Activated CD8-positive, alpha-beta memory T cell treated with anti-CD3 and anti-CD28 coated beads, Interleukin-2, amount 50 U/mL, for 4 hours (primary cell): Measurements from ENCODE around the gene FGD6.
"Not testable (repeated sequence)": the region's sequence is repeated elsewhere in the genome, so short reads cannot be mapped to it uniquely, and the experiment has no call there.

ENCODE experiments used
- DNase-seq: peaks from one replicate; pipeline ENCODE4 v3.0.0-alpha.2; 2020

Gene FGD6

DNA sequence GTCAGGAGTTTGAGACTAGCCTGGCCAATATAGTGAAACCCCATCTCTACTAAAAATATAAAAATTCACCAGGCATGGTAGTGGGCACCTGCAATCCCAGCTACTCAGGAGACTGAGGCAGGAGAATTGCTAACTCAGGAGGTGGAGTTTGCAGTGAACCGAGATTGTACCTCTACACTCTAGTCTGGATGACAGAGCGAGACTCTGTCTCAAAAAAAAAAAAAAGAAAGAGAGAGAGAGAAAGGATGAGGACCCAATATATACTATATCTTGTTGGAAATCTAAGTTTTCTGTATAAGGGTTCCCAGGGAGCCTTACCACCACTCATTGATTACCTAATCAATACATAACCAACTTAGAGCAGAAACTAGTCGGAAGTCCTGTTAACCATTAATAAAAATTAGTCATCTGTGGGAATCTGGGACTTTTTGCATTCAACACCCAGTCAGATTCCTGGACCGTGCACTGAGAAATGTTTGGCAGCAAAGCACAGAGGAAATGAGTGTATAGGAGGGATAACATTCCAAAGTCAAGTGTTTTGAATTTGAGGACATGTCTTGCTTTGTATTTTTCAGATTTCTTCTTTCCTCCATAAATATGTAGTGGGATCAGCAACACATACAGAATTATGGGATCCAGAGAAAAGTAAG, 99.0 kb downstream of the FGD6 start:
- no peak for DNase-seq

GRCh38 chr12:95117178-95117599, 100.1 kb downstream of the FGD6 start:
- peak; percentile 57 for DNase-seq

- no peak for DNase-seq
These were observed 100.5 kb downstream of the FGD6 start for GRCh38 chr12:95116773-95117172.

DNA sequence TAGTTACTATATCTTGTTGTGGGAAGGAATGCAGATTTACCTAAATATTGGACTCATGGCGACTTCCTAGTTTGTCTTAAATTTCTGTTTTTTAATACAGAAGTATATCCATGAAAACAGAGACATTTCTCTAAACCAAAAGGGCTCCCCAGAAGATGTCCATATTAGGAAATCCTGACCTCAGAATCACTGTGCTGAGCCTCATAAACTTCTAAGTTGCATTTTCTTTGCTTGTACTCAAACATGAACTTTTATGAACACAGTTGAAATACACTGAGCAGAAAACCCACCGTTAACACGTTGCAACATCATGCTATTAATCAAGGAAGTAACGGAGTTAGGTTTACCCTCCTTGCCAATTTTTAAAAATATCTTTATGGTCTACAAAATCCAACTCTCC, 100.9 kb downstream of the FGD6 start:
- no peak for DNase-seq

DNA sequence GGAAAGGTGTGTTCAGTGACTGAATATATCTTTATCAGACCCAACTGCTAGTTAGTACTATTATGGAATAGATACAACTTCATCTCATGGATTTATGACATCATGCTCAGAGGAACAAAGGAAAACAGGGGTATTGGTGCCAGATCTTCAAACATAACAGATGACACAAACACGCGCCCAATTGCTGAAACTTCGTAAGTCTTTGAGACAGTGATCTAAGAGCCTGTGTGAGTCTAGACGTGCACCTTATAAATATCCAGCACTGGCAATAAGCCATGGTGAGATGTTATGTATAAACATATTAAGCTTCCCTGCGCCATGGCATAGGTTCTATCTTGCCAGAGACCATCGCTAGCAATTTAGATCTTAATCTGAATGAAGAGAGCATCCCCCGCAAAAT, 101.6 kb downstream of the FGD6 start:
- DNase-seq: no peak

DNA sequence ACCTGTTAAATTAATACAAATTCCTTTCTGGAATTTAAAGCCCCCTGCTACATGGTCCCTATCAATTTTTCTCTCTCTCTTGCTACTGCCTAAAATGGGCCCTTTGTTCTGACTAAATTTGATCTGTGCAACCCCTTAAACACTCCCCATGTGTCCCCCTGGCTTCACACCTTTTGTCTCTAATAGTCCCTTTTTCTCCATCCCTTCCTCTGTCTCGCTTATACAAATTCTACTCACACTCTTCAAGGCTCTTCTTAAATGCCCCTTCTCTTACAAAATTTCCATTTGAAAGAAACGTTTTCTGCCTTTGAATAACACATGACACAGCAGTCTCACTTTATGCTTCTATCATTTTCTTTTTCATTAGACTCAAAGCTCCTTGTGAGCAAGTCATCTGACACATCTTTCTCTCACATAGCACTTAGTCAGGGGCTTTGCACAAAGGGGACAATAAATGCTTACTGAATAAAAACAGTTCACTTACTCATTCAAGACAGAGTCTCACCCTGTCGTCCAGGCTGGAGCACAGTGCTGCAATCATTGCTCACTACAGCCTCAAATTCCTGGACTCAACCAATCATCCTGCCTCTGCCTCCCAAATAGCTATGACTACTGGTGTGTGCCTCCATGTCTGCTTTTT, 102.4 kb downstream of the FGD6 start:
- no peak for DNase-seq

DNA sequence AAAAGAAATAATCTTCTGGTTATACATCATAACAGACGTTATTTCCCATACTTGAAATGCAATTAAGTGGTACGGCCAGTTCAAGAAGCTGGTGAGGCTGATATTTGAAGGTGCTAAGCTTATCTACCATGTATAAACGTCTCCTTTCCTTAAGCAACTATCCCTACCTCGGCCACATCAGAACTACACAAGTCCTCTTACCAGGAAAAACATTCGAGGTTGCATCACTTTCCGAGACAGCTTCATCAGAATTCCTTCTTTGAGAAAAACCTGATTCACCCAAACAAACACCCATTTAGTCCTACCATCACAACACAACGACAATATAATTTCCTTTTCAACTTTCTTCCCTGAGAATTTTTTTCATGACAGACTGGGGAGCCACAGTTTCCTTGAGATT, 109.9 kb downstream of the FGD6 start:
- no peak for DNase-seq

GRCh38 chr12:95105540-95105939, 111.7 kb downstream of the FGD6 start:
- DNase-seq: no peak

DNA sequence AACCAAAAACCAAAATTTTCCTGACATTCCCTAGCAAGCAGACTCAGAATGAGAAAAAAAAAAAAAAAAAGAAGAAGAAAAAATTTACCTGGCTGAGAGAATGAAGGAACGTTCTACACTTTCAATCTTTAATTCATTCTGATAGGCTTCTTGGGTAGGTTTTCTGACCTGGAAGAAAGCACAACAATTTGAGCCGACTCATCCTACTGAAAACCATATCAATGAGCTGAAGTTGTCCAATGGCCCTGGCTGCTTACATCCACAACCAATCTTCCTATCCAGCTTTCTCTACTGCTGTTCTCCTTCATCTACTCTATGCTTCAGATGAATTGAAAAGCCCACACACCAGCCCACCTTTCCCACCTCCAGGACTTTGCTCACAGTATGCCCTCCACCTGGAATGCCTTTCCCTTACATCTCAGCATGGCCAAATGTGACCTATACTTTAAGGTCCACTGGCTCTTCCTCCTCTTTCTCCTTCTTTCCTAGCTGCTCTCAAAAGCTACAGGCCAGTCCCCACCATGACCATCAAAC, 112.3 kb downstream of the FGD6 start:
- DNase-seq: no peak

GRCh38 chr12:95102916-95103671, 114.2 kb downstream of the FGD6 start:
- no peak for DNase-seq

DNA sequence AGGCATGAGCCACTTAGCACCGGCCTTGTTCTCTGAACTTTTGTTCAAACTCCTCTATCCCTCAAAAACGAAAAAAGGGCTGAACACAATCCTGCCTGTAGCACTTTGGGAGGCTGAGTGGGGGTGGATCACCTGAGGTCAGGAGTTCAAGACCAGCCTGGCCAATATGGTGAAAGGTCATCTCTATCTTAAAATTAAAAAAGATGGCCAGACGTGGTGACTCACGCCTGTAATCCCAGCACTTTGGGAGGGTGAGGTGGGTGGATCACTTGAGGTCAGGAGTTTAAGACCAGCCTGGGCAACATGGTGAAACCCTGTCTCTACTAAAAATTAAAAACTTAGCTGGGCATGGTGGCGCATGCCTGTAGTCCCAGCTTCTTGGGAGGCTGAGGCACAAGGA, 115.3 kb downstream of the FGD6 start:
- DNase-seq: not testable (repeated sequence)

DNA sequence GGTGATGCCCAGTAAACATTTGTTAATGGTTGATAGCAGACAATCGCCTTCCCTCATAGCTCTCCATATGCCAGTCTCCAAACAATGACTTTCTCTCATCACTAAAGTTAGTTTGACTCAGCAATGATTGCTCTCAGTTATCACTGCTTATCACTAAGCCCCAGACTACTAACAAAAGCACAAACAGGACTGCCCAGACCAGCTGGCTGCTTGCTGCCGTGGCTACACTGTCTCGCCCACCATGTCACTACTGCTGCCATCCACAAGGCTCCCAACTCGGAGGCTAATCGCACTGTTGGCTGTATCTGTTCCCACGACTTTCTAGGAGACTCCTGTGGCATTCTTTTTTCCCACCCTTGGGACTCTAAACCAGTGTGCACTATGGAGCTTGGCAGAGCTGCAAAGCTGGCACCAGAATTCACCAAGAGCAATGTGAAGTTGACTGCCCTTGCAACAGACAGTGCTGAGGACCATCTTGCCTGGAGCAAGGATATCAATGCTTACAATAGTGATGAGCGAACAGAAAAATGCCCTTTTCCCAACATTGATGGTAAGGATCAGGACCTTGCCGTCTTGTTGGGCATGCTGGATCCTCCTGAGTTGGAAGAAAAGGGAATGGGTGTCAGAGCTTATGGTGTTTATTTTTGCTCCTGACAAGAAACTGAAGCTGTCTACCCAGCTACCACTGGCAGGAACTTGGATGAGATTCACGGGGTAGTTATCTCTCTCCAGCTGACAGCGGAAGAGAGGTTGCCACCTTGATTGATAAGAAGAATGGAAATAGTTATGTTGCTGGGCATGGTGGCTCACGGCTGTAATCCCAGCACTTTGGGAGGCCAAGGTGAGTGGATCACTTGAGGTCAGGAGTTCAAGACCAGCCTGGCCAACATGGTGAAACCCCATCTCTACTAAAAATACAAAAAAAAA, 116.7 kb downstream of the FGD6 start:
- DNase-seq: no peak

DNA sequence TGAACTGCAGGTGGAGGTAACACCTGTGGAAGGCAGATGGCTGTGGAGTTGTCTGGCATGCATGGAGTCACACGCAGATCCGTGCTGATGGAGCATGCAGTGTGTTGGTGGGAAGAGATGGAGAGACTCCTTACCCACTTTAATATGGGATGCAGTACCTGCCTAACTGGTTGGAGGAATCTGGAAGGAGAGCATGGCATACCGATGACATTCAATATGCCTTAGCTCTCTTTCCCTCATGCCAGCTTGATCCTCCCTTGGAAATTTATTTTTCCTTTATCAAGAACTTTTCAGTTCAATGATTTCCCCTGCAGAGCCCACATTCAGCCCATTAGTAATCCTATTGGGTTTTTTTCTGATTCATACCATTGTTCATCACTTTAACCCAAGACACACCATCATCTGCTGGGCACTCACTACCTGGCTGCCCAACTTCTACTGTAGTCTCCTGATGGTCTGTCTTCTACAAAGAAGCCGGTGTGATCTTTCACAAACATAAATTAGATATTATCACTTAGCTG, 117.9 kb downstream of the FGD6 start:
- DNase-seq: no peak

GRCh38 chr12:95096852-95097251, 120.4 kb downstream of the FGD6 start:
- DNase-seq: no peak

GRCh38 chr12:95096378-95096777, 120.9 kb downstream of the FGD6 start:
- no peak for DNase-seq

- DNase-seq: not testable (repeated sequence)
These were observed 121.4 kb downstream of the FGD6 start for GRCh38 chr12:95095866-95096265.

GRCh38 chr12:95089462-95089861, 127.8 kb downstream of the FGD6 start:
- no peak for DNase-seq

DNA sequence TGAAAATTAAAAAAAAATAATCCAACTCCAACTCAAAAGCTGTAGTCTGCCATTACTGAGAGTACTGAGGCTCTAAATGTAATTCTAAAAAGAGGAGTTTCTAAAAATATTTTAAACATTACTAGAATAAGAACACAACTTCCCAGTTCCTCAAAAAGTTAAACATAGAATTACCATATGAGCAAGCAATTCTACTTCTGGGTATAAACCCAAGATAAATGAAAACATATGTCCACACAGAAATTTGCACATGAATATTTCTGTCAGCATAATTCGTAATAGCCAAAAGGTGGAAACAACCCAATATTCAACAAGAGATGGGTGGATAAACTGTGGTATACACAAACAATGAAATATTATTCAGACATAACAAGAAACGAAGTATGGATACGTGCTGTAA, 128.9 kb downstream of the FGD6 start:
- no peak for DNase-seq

DNA sequence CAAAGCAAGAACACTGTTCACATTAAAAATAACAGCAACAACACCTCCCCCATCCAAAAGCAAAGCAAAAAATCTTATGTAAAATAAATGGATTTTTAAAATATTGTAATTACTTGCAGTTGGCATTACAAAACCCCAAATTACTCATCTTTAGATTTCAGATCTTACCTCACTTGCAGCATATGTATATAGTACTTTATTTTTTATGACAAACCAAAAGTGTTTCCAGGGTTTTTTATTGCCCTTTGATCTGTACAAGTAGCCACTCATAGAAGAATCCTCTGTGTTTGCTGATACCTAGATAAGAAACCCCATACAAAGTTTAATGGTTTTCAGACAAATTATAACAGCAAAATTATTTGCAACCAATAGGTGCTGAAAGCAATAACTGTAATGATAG, 131.7 kb downstream of the FGD6 start:
- DNase-seq: no peak

GRCh38 chr12:95083938-95084337, 133.3 kb downstream of the FGD6 start:
- DNase-seq: no peak

DNA sequence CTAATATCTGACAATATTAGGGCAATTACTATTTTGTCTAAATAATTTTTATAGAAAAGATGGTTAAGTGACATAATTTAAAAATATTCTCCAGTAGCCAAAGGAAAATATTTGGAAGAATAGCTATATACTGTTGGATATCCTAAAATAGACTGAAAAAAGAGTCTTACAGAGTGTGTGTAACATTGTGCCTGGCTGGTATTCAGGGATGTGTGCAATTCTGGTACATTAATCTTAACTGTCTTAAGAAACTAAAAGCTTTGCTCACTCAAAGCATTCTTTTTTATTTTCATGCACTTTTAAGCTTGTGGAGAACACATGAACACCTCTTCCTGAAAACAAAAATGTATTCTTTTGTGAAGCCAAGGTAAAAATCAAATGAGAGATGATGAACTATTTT, 133.8 kb downstream of the FGD6 start:
- no peak for DNase-seq

DNA sequence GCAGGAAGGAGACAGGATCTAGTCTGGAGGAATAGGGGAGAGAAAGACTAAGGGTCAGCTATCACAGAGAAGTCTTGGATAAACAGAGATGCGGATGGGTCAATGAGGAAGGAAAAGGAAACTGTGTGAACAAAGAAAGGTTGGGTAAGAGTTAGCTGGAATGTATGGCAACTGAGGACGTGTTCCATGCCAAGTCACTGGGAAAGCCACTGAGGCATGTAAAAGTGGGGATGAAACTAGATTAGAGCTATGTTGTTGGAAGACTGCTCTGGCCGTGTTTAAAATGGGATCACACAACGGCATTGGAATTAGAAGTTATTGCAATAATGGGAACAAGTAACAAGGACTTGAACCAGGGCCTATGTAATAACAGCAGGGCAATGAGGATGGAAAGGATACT, 139.9 kb downstream of the FGD6 start:
- DNase-seq: no peak

DNA sequence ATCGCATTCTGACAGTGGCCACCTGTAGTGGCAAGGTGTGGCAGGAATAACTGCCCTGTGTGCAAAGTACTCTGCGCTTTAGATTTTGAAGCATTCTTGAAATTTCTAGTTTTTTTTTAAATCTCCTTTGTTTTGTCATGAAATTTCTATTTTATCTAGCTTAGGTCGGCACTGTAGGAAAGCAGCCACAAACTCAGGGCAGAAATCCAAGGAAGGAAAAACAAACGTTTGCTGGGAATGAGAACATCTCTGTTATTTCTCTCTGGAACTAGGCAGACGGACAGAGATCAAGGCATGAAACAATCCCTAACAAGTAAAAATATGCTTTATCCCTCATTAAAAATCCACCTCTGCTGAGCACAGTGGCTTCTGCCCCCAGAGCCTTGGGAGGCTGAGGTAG, 142.5 kb downstream of the FGD6 start:
- DNase-seq: no peak
